Measurements from ENCODE around the gene SFN.
"Not testable (repeated sequence)": the region's sequence is repeated elsewhere in the genome, so short reads cannot be mapped to it uniquely, and the experiment has no call there.

Gene SFN

GRCh38 chr1:26839339-26839722 is 23.6 kb upstream of the SFN start:
- DNase-seq (ENCODE audit: low read depth) = no peak

GRCh38 chr1:26839779-26840178 is 23.2 kb upstream of the SFN start:
- no peak for DNase-seq (ENCODE audit: low read depth)

- DNase-seq (ENCODE audit: low read depth) = no peak
Observed at GRCh38 chr1:26844424-26845196, 18.3 kb upstream of the SFN start.

- not testable (repeated sequence) for DNase-seq (ENCODE audit: low read depth)
Observed at GRCh38 chr1:26847826-26848225, 15.1 kb upstream of the SFN start.

GRCh38 chr1:26848499-26848898 is 14.4 kb upstream of the SFN start:
- no peak for DNase-seq (ENCODE audit: low read depth)

GRCh38 chr1:26848941-26849774 is 13.8 kb upstream of the SFN start:
- DNase-seq (ENCODE audit: low read depth) = peak; percentile 95

- no peak for DNase-seq (ENCODE audit: low read depth)
Observed at GRCh38 chr1:26851106-26851684, 11.8 kb upstream of the SFN start.

- DNase-seq (ENCODE audit: low read depth) = no peak
Observed at GRCh38 chr1:26852701-26853100, 10.2 kb upstream of the SFN start.

GRCh38 chr1:26853156-26853555 is 9.8 kb upstream of the SFN start:
- DNase-seq (ENCODE audit: low read depth) = peak; percentile 89

- DNase-seq (ENCODE audit: low read depth) = no peak
Observed at GRCh38 chr1:26853600-26853999, 9.3 kb upstream of the SFN start.

GRCh38 chr1:26854906-26855305 is 8.0 kb upstream of the SFN start:
- DNase-seq (ENCODE audit: low read depth) = no peak

GRCh38 chr1:26855636-26856035 is 7.3 kb upstream of the SFN start:
- DNase-seq (ENCODE audit: low read depth) = no peak

GRCh38 chr1:26856181-26856580 is 6.8 kb upstream of the SFN start:
- no peak for DNase-seq (ENCODE audit: low read depth)

GRCh38 chr1:26856604-26857469 is 6.1 kb upstream of the SFN start:
- DNase-seq (ENCODE audit: low read depth) = no peak

GRCh38 chr1:26857473-26858060 is 5.4 kb upstream of the SFN start:
- DNase-seq (ENCODE audit: low read depth) = no peak

GRCh38 chr1:26858160-26858559 is 4.8 kb upstream of the SFN start:
- no peak for DNase-seq (ENCODE audit: low read depth)

GRCh38 chr1:26858891-26859640 is 3.9 kb upstream of the SFN start:
- DNase-seq (ENCODE audit: low read depth) = peak; percentile 42

- DNase-seq (ENCODE audit: low read depth) = peak; percentile 69
Observed at GRCh38 chr1:26861286-26861701, 1.7 kb upstream of the SFN start.

- no peak for DNase-seq (ENCODE audit: low read depth)
Observed at GRCh38 chr1:26861889-26862378, 1.0 kb upstream of the SFN start.

GRCh38 chr1:26863685-26864077 is 732 bp downstream of the SFN start:
- no peak for DNase-seq (ENCODE audit: low read depth)
